UCSD-AML1 (cell line): ENCODE measurements around the gene HOXA10.

Experiments used
- DNase-seq: peaks from one replicate; lab custom pipeline; 2025; ENCODE audit not compliant: unreplicated experiment; lab: John Stamatoyannopoulos, UW

The HOXA10 gene

GRCh38 chr7:27191833-27192545 is 17.9 kb upstream of the HOXA10 start:
- DNase-seq = no peak

- no peak for DNase-seq
Observed at GRCh38 chr7:27191161-27191731, 17.1 kb upstream of the HOXA10 start.

- DNase-seq = no peak
Observed at GRCh38 chr7:27189997-27190748, 16.1 kb upstream of the HOXA10 start.

GRCh38 chr7:27189295-27189996 is 15.3 kb upstream of the HOXA10 start:
- no peak for DNase-seq

GRCh38 chr7:27188386-27189294 is 14.5 kb upstream of the HOXA10 start:
- DNase-seq = peak; percentile 54

GRCh38 chr7:27187475-27188385 is 13.6 kb upstream of the HOXA10 start:
- DNase-seq = peak; percentile 26

- DNase-seq = no peak
Observed at GRCh38 chr7:27186668-27187474, 12.8 kb upstream of the HOXA10 start.

- peak; percentile 37 for DNase-seq
Observed at GRCh38 chr7:27185854-27186667, 11.9 kb upstream of the HOXA10 start.

GRCh38 chr7:27185013-27185853 is 11.1 kb upstream of the HOXA10 start, which contains the start of gene HOXA11:
TSS of gene HOXA11 (minus strand) at chr7:27185232. CDS start at chr7:27185144, 88 bp downstream.
- DNase-seq = peak; percentile 37

- peak; percentile 24 for DNase-seq
Observed at GRCh38 chr7:27184337-27185012, 10.4 kb upstream of the HOXA10 start.

- DNase-seq = no peak
Observed at GRCh38 chr7:27183682-27184336, 9.7 kb upstream of the HOXA10 start.

GRCh38 chr7:27182861-27183681 is 9.0 kb upstream of the HOXA10 start:
- peak; percentile 22 for DNase-seq

- no peak for DNase-seq
Observed at GRCh38 chr7:27182285-27182841, 8.2 kb upstream of the HOXA10 start.

- DNase-seq = no peak
Observed at GRCh38 chr7:27181795-27182275, 7.7 kb upstream of the HOXA10 start.
